ENCODE data around the gene BMPER. TPM values are rescaled to one million over a fixed set of nuclear protein-coding genes. Genes with fewer than 3 reads are reported as not detected.
A peak's percentile ranks its signal among the peaks of the same experiment; 100 is the strongest.

The BMPER gene
- polyA plus RNA-seq, 1 of the 3 experiments (the other 2 are of a cell fraction), result 20.0 TPM

DNA sequence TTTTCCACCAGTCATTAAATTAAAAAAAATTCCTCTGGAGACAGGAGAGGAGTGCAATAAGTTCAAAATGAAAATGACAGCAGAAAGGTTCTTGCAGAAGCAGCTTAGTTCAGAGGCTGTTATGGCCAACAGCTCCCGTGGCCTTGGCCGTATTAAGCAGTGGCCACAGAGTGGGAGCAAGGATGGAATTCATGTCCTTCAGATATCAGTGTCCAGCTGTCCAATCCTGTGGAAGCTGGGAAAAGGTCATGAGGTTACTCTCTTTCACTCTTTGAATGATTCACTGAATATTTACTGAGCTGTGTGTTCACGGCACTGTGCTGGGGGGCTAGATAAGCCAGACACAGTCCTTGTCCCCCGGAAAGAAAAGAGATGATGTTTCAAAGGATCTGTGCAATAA lies 231.8 kb downstream of the BMPER start:
- Histone ChIP-seq H3K27me3 (ENCODE audit: insufficient read depth) (no peaks in the 10 kb centered on the region), H3F3A (replicated peaks; ENCODE audit: insufficient read depth) (peaks cover 13% of the 10 kb centered on the region), H3K4me2 (peak overlapping the region; percentile 8; the same call in 1 of the 2 replicates), H3K27ac (ENCODE audit: low read depth in 2 of 2, low read length in 1 of 2) (no peak overlapping the region), H3K36me3 (replicated peaks in 1 of 2; ENCODE audit: control insufficient read depth in 1 of 2, insufficient read depth in 2 of 2, low read length in 1 of 2) (no peaks in the 10 kb centered on the region), H4K20me1 (ENCODE audit: insufficient read depth) (no peaks in the 10 kb centered on the region), H3K79me2 (ENCODE audit: insufficient read depth) (no peaks in the 10 kb centered on the region), H3K9me2 (no peaks in the 10 kb centered on the region), H3K4me1 (ENCODE audit: control insufficient read depth in 1 of 2, insufficient read depth in 2 of 2, low read depth in 1 of 2, low read length in 1 of 2) (peaks cover 2 to 29% of the 10 kb centered on the region in 2 experiments; a peak in 3 of 4 replicates), H3K9me3 (no peaks in the 10 kb centered on the region), H3K4me3 (ENCODE audit: low read depth in 2 of 2, low read length in 1 of 2) (no peak overlapping the region), H2AFZ (ENCODE audit: low read depth) (no peak overlapping the region), H3K9ac (no peak overlapping the region)
- WGBS (ENCODE audit: low lambda C conversion rate), result 47% methylated on average over 4 of the region's 4 CpGs
- CTCF ChIA-PET, result interaction anchor here (1.2 to 1.7 kb wide), 2 partner anchors 14 to 29 kb away, joined by 4 read pairs; no protein-coding TSS in a partner anchor
- POLR2A ChIA-PET, result no interaction called here
- TF ChIP-seq CHD2 (IDR thresholded peaks at IDR 0.05; ENCODE audit: low read length, partially characterized antibody) (no peak), RFX5 (IDR thresholded peaks at IDR 0.05; ENCODE audit: low read length) (no peak), SMC3 (IDR thresholded peaks at IDR 0.05; ENCODE audit: low read depth, low read length) (no peak), ELF1 (IDR thresholded peaks at IDR 0.05) (no peak), PBX3 (IDR thresholded peaks at IDR 0.05) (no peak), RCOR1 (IDR thresholded peaks at IDR 0.05; ENCODE audit: low read length) (no peak), TCF12 (IDR thresholded peaks at IDR 0.05) (no peak), MAX (IDR thresholded peaks at IDR 0.05; ENCODE audit: low read depth) (no peak), NFIC (IDR thresholded peaks at IDR 0.05; ENCODE audit: borderline replicate concordance) (no peak), EP300 (IDR thresholded peaks at IDR 0.05; ENCODE audit: borderline replicate concordance in 1 of 2, low read depth in 1 of 2, low read length in 1 of 2) (no peak), CTCF (IDR thresholded peaks at IDR 0.05) (no peak), RAD21 (IDR thresholded peaks at IDR 0.05; ENCODE audit: low read length) (no peak), RXRA (IDR thresholded peaks at IDR 0.05; ENCODE audit: borderline replicate concordance, low read depth) (no peak; the same call in 1 of the 2 replicates), GATA2 (CRISPR knock-in tag; IDR thresholded peaks at IDR 0.05) (no peak), MEF2A (IDR thresholded peaks at IDR 0.05; ENCODE audit: borderline replicate concordance, low read depth) (no peak)
- TF ChIP-seq, protein P1, sequence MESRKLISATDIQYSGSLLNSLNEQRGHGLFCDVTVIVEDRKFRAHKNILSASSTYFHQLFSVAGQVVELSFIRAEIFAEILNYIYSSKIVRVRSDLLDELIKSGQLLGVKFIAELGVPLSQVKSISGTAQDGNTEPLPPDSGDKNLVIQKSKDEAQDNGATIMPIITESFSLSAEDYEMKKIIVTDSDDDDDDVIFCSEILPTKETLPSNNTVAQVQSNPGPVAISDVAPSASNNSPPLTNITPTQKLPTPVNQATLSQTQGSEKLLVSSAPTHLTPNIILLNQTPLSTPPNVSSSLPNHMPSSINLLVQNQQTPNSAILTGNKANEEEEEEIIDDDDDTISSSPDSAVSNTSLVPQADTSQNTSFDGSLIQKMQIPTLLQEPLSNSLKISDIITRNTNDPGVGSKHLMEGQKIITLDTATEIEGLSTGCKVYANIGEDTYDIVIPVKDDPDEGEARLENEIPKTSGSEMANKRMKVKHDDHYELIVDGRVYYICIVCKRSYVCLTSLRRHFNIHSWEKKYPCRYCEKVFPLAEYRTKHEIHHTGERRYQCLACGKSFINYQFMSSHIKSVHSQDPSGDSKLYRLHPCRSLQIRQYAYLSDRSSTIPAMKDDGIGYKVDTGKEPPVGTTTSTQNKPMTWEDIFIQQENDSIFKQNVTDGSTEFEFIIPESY (IDR thresholded peaks at IDR 0.05; ENCODE audit: borderline replicate concordance, low read depth), result no peak
- TF ChIP-seq, protein P2, sequence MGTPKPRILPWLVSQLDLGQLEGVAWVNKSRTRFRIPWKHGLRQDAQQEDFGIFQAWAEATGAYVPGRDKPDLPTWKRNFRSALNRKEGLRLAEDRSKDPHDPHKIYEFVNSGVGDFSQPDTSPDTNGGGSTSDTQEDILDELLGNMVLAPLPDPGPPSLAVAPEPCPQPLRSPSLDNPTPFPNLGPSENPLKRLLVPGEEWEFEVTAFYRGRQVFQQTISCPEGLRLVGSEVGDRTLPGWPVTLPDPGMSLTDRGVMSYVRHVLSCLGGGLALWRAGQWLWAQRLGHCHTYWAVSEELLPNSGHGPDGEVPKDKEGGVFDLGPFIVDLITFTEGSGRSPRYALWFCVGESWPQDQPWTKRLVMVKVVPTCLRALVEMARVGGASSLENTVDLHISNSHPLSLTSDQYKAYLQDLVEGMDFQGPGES (IDR thresholded peaks at IDR 0.05; ENCODE audit: low read depth, low read length), result no peak
- DNase-seq, result no peak
